Kidney epithelial cell (primary cell): ENCODE data around the gene RIBC2. TPM values are rescaled to one million over a fixed set of nuclear protein-coding genes. Genes with fewer than 3 reads are reported as not detected.

Experiments used
- DNase-seq: peaks from one replicate; pipeline ENCODE4 v3.0.0-alpha.2; 2010; ENCODE audit warnings: low read depth
- H3K27me3 ChIP-seq: 2 replicates; pipeline ENCODE4 v1.6.0; 2011; ENCODE audit warnings: low read length; ENCODE audit not compliant: control insufficient read depth, insufficient read depth
- H3K36me3 ChIP-seq: 2 replicates; pipeline ENCODE4 v1.5.1; 2011; ENCODE audit warnings: low read length; ENCODE audit not compliant: control insufficient read depth, insufficient read depth
- H3K4me3 ChIP-seq: 2 replicates; pipeline ENCODE4 v1.5.1; 2011; ENCODE audit warnings: low read depth, mild to moderate bottlenecking, control low read depth, low read length
- total RNA-seq: library from RNA; depleted of rRNA; stranded (reverse); fragments of >200 nt; gene quantifications from 2 replicates; pipeline ENCODE4 v1.2.3, GENCODE V29; 2015
- TF ChIP-seq, protein P1 (sequence below): IDR thresholded peaks from 2 replicates; pipeline ENCODE4 v1.5.1; 2011; ENCODE audit warnings: mild to moderate bottlenecking, moderate library complexity, low read length, control low read depth, inconsistent platforms; ENCODE audit not compliant: insufficient read depth, poor library complexity, severe bottlenecking

Gene RIBC2
- total RNA-seq, 1 donor from 2014 or later: 0.13 TPM

DNA sequence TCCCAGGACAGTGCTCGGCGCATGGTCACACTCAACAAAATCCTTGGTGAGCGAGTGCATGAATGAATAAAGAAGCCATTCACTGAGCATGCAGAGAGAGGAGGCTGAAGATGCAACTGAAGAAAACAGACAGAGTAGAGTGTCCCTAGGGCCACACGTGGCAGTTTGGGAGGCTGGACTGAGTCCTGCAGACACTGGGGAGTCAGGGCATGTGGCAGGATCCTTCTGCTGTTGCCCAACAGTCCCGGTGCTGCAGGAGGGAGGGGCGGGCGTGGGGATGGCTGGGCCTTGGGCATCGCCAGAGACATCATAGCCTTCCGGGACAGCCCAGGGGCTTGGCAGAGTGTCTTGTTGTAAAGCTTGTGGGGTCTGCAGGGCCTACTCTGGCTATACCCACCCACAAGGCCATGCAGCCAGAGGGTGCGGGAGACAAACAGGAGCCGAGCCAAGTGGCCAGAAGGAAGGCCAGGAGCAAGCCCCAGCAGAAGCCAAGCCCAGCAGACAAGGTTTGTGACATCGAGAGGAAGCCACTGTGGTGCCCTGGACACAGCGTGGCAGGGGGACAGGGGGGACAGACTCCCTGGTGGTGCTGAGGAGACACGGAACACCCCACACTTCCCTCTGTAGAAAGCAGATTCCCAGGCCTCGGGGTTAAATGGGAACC lies 62.5 kb downstream of the RIBC2 start:
- no peak for DNase-seq
- no peak overlapping the region for H3K4me3 ChIP-seq
- no peaks in the 10 kb centered on the region for H3K36me3 ChIP-seq
- TF ChIP-seq, protein P1, sequence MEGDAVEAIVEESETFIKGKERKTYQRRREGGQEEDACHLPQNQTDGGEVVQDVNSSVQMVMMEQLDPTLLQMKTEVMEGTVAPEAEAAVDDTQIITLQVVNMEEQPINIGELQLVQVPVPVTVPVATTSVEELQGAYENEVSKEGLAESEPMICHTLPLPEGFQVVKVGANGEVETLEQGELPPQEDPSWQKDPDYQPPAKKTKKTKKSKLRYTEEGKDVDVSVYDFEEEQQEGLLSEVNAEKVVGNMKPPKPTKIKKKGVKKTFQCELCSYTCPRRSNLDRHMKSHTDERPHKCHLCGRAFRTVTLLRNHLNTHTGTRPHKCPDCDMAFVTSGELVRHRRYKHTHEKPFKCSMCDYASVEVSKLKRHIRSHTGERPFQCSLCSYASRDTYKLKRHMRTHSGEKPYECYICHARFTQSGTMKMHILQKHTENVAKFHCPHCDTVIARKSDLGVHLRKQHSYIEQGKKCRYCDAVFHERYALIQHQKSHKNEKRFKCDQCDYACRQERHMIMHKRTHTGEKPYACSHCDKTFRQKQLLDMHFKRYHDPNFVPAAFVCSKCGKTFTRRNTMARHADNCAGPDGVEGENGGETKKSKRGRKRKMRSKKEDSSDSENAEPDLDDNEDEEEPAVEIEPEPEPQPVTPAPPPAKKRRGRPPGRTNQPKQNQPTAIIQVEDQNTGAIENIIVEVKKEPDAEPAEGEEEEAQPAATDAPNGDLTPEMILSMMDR: no peak
- peaks cover 11% of the 10 kb centered on the region for H3K27me3 ChIP-seq

DNA sequence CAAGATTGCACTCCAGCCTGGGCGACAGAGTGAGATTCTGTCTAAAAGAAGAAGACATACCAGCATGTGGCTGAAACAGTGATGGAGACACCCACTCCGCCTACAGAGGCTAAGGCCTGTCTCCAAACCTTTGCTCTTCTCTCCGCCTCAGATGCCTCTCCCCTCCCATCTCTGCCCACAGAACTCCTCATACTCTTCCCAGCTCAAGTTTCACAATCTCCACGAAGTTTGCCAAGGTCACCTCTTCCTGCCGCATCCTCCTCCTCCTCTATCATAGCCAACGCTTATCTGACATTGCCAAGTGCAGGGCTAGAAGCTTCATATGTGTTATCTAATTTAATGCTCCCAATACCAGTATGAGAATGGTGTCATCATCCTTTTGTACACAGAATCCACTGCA lies 63.3 kb downstream of the RIBC2 start:
- H3K36me3 ChIP-seq: no peaks in the 10 kb centered on the region
- peaks cover 11% of the 10 kb centered on the region for H3K27me3 ChIP-seq
- TF ChIP-seq, protein P1: no peak
- no peak overlapping the region for H3K4me3 ChIP-seq
- no peak for DNase-seq

DNA sequence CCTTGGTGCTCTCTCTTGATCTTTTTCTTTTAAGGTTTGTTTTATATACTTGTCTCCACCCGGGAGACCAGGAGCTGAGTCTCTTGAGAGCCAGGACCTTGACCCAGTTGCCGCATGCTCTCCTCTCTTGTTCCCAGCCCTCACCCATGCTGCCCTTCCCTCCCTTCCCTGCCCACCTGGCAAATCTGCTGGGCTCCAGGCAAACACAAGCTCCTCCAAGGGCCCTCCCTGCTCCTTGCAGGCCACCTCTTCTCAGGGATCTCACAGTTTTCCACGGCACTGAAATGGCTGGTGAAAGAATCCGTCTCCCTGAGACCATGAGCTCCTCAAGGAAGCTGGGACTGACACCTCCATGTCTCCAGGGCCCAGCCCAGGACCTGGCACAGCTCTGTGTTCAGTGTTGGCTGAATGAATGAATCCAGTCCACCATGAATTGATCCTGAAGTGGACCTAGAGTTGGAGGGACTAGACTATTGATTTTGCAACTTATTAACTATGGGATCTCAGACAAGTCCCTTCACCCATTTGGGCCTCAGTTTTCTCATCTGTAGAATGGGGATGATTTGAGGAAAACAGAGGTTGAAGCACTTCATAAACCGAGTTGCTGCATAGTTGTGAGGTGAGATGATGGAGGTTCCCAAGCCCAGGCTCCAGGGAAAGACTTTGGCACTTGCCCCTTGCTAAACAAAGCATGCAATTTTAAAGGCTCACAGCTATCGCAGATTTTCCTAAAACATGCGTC lies 64.0 kb downstream of the RIBC2 start:
- H3K36me3 ChIP-seq: no peaks in the 10 kb centered on the region
- DNase-seq: no peak
- H3K27me3 ChIP-seq: peaks cover 14% of the 10 kb centered on the region
- TF ChIP-seq, protein P1: no peak
- no peak overlapping the region for H3K4me3 ChIP-seq

DNA sequence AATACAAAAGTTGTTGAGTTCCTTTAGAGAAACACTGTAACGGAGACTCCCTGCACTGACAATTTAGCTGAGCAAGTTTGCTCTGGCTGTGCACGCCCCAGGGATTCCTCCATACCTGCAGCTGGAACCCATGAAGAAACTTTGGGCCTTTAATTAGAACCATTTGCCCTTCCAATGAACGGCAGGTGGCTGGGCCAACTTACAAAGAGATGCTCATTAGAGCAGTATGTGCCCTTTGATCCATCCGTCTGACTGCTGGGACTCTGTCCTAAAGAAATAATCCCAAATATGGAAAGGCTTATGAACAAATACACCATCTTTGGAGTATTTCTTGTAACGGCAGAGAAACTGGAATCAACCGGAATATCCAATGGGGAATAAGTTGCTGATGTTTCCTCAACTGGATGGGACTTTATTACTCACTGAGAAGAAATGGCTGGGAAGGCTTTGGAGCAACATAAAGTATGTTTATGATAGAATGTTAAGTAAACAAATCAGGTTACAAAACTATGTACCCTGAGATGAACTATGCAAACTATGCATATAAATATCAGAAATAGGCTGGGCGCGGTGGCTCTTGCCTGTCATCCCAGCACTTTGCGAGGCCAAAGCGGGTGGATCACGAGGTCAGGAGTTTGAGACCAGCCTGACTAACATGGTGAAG lies 64.7 kb downstream of the RIBC2 start:
- peak; percentile 2 for DNase-seq

DNA sequence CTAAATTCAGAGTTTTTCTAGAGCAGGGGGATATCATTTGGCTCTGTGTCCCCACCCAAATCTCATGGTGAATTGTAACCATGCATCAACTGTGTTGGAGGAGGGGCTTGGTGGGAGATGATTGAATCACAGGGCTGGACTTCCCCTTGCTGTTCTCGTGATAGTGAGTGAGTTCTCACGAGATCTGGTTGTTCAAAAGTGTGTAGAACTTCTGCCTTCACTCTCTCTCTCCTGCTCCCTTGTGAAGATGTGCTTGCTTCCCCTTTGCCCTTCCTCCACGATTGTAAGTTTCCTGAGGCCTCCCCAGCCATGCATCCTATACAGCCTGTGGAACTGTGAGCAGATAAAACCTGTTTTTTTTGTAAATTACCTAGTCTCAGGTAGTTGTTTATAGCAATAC lies 67.2 kb downstream of the RIBC2 start:
- no peak for DNase-seq
- Histone ChIP-seq H3K27me3 (peaks cover 9% of the 10 kb centered on the region), H3K4me3 (no peak overlapping the region), H3K36me3 (no peaks in the 10 kb centered on the region)
- TF ChIP-seq, protein P1: no peak

More for the DNA sequence above, 64.7 kb downstream of the RIBC2 start:
- H3K36me3 ChIP-seq: no peaks in the 10 kb centered on the region
- H3K27me3 ChIP-seq: peaks cover 14% of the 10 kb centered on the region
- no peak overlapping the region for H3K4me3 ChIP-seq
- TF ChIP-seq, protein P1: no peak
